EL (cell line): Measurements from ENCODE around the gene NFYC.

ENCODE experiments used
- DNase-seq: peaks from one replicate; pipeline ENCODE4 v3.0.0-alpha.2; 2016

The NFYC gene

DNA sequence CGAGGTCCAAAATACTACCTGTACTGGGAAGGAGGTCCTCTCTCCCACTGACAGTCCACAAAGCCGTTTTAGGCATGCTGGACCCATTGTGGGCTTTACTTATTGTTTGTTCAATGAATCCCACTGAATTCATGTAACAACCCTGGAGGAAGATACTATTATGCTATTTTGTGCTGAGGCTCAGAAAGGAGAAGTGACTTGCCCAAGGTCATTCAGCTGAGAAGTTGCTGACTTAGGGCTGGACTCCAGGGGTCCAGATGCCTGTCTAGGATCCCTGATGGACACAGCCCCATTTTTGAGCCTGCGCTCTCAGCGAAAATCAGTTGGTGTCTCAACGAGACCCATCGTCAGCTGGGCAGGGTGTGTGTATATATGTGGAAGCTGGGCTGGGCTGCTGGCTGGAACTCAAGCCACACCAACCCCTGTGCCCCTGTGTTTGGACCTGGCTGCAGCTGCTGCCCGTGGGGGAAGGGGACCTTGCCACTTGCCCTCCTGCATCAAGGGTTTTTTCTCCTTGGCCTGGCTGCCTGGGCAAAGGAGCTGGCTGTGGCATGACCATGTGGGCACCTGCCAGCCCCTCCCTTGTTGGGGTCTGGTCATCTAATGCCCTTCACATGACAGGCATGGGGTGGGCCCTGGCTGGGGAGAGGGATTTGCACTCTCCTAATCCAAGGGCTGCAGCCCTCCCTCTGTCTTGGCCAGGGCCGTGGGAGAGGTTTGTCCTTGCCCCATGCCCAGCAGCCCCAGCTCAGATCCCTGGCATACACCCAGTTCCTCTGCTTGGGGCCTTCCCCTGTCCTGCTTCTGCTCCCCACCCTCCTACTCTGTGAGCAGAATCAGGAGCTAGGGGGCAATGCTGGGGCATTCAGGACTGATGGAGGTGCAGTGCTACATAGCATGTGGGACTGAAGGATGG, 107.1 kb downstream of the NFYC start:
- no peak for DNase-seq

DNA sequence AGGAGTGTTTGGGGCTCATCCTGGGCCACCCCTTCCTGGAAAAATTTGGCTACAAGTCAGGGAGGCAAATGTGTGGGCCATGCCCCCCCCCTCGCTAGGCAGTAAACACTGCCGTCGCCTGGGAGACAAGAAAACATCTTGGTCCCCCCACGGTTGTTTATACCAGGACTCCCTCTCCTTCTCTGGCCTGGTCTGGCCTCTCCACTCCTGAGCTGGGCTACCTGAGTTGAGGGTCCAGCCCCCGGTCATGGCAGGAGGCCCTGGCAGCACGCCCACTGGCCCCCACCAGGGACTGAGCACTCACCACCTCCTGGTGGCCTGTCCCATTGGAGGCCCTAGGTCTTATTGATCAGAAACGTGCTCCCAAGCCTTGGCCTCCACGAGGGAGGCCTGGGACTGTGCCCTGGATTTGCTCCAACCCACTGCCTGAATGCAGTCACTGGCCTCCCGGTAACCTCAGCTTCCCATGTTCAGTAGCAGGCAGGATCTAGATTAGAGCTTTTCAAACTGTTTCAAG, 107.9 kb downstream of the NFYC start:
- DNase-seq: no peak

DNA sequence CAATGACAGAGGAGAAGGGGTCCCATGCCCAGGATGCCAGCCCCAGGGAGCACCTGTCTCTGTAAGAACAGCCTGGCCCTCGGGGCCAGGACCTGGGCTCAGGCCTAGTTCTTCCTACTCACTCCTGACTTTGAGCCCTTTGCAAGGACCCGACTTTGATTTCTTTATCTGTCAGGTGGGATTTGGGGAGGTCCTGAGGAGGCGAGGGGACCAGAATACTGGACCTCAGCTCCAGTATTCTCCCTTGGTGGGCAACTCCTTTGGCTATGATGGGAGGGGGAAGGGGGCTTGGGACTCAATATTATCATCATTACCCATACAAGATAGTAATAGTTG, 110.2 kb downstream of the NFYC start:
- no peak for DNase-seq

- peak; percentile 77 for DNase-seq
Measured at GRCh38 chr1:40802078-40802741, 110.7 kb downstream of the NFYC start.

DNA sequence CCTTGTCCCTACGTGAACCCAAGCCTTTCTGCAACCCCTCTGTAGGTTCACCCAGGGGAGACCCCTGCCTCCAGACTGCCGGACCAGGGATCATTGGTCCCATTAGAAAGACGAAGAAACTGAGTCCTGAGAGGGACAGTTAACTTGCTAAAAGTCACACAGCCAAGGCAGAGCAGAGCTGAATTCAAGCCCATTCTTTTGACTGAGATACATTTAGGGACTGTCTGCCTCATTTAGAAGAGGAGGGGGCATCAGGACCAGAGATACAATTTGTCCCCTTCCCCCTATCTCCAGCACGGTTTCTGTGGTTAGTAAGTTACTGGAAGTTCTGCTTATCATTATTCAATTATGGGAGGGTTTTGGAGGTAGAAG, 111.2 kb downstream of the NFYC start:
- no peak for DNase-seq

GRCh38 chr1:40803447-40803846, 111.9 kb downstream of the NFYC start:
- no peak for DNase-seq

DNA sequence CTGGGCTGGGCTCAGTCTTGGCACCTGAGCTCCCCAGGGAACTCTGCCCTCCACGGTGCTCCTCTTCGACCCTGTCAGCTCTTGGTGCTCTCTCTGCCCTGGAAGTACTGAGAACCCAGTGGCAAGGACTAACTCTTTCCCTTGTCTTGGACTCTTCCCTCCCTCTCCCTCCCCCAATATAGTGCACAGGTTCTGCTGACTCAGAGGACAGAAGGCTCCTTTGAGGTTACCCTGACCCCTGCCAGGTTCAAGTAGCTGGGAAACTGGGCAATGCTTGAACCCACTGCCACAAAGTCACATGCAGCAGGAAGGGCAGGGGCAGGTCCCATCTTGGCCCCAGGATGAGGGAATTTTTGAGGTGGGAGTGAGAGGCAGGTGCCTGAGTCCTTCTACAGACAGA, 112.4 kb downstream of the NFYC start:
- DNase-seq: no peak

DNA sequence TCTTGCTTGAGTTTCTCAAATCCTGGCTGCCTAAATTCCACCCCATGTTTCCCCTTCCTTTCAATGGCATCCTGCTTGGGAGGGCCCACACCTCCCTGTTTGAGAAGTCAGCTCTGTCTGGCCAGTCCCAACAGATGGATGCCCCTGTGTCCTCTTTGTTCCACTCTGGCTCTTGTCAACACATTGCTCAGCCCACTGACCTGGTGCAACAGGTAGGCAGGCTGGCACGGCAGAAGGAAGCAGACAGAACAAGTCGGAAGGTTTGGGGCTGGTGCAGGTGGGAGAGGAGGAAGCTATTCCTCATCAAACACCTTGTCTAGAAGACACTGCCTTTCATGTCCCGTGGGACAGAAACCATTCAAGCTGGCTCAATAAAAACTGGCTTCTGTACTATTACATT, 114.7 kb downstream of the NFYC start:
- no peak for DNase-seq

- DNase-seq: no peak
Measured at GRCh38 chr1:40806731-40807695, 115.5 kb downstream of the NFYC start.

DNA sequence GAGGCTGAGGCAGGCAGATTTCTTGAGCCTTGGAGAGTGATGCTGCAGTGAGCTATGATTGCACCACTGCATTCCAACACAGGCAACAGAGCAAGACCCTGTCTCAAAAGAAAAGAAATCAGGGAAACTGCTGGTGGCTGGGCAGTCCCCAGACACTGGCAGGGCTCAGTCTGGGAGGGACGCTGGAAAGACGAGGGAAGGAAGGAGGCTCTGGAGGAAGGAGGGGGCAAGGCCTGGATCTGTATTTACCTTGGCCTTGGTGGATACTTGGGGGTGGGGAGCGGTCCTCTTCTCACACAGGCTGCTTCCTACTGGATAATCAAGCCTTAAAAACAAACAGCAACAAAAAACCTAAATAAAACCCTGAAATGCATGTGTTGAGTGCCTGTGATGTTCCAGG, 116.5 kb downstream of the NFYC start:
- no peak for DNase-seq

DNA sequence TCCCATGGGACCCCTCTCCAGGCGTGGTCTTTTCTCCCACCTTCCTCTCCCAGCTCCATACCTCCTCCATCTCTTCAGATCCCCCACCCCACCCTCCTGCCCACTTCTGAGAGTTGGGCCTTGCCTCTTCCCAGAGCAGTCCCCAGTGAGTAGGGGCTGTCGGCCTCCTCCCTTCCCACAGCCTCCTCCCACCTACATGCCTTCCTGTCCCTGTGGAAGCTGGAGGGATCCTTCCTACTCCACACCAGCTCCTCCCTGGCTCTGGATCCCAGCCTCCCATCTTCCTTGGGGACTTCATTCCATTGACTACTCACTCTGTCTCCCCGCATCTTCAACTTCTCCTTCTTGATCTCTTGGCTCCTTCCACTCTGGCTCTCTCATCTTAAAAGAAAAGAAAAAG, 116.9 kb downstream of the NFYC start:
- DNase-seq: no peak

DNA sequence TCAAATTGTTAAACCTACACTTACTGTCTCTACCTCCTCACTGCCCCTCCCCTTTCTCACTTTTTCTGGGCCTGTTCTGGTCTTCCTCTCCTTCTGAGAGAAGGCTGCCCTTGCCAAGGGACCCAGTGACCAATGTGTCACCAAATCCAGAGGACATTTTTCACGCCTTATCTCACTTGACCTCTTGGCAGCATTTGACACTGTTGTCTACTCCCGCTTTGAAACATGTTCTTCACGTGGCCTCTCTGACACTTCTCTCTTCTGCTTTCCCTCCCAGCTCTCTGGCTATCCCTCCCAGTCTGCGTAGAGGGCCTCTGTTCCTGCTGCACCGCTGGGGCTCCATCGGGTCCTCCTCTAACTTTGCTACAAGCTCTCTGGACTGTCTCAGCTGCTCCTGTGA, 117.4 kb downstream of the NFYC start:
- no peak for DNase-seq

GRCh38 chr1:40810927-40811326, 119.4 kb downstream of the NFYC start:
- DNase-seq: no peak

- DNase-seq: no peak
Measured at GRCh38 chr1:40815420-40815819, 123.9 kb downstream of the NFYC start.

DNA sequence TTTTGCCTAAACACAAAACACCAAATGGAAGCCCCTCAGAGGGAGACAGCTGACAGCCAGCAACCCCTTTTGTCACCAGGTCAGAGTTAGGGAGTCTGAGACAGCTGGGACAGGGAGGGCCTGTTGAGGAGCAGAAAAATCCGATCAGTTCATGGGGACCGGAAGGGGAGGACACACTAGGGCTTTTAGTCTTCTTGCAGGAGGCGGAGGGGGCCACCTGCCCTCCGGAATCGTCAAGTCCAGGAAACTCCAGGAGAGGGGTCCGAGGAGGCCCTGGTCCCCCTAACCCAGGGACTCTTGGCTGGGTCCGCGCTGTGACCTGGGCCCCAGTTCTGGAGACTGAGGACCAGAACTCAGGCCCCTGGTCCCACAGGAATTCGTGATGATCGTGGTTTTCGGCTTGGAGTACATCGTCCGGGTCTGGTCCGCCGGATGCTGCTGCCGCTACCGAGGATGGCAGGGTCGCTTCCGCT, 126.3 kb downstream of the NFYC start:
- DNase-seq: no peak

DNA sequence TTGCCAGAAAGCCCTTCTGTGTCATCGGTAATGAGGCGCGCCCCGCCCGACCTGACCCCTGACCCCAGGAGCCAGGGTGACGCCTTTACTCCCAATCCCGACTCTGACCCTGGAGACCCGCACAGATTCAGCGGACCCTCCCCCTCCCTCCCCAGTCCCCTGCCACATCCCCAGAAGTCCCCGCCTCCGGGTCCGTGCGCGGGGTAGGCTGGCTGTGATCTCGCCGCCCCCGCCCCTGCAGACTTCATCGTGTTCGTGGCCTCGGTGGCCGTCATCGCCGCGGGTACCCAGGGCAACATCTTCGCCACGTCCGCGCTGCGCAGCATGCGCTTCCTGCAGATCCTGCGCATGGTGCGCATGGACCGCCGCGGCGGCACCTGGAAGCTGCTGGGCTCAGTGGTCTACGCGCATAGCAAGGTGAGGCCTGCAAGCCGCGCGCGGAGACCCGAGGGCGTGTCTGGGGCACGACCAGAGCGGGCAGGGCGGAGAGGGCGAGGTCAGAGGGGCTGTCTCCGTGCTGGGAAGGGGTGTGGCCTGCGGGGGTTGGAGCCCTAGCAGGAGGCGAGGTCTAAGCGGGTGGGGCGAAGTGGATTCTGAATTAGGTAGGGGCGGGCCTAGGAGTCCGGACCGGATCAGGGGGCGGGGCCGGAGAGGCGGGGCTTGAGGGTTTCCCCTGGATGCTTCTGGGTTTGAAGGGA, 126.9 kb downstream of the NFYC start:
- DNase-seq: peak; percentile 45

DNA sequence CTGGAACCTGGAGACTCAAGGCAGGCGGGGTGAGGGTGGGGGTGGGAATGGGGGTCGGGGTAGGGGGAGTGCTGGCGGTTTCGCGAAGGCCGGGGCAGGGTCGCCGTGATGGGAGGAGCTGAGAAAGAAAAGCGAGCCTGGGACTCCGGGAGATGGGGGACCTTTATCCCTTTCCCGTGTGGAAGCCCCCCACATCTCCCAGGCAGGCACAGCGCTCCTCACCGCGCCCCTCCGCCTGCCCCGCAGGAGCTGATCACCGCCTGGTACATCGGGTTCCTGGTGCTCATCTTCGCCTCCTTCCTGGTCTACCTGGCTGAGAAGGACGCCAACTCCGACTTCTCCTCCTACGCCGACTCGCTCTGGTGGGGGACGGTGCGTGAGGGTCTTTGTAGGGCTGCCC, 127.6 kb downstream of the NFYC start:
- DNase-seq: no peak

DNA sequence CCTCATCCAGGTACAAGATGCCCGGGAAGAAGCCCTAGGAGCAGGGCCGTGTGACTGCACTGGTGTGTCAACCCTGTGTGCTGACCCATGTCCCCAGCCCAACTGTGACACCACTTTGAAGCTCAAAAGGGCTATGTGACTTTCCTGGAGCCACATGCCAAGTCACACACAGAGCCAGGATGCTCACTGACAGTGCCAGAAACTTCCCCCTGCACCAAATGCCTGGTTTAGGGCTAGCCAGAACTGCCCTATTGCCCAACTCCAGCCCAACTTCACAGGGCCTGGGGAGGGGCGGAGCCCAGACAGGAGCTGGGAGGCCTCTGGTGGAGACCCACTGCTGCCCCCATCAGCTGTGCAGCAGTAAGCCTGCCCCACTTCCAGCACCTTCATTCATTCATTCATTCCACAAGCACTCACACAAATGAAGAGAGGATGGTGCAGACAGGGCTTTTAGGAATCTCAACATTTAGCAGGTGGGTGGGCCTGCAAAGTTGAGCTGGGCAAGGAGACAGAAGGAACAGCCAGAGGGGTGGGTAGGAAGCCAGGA, 128.8 kb downstream of the NFYC start:
- DNase-seq: no peak
